LHCN-M2 (cell line): ENCODE results near the gene JMY. TPM values are rescaled to one million over a fixed set of nuclear protein-coding genes. Genes with fewer than 3 reads are reported as not detected.

Experiments
- DNase-seq: peaks from one replicate; pipeline ENCODE4 v3.0.0-alpha.2; 2012; ENCODE audit warnings: low read depth
- total RNA-seq: library from RNA; depleted of rRNA; stranded (reverse); fragments of >200 nt; gene quantifications from 2 replicates; pipeline ENCODE4 v1.2.3, GENCODE V29; 2014; rRNA removed

JMY gene
- total RNA-seq, 1 experiment from 2014 or later, result 4.7 TPM

DNA sequence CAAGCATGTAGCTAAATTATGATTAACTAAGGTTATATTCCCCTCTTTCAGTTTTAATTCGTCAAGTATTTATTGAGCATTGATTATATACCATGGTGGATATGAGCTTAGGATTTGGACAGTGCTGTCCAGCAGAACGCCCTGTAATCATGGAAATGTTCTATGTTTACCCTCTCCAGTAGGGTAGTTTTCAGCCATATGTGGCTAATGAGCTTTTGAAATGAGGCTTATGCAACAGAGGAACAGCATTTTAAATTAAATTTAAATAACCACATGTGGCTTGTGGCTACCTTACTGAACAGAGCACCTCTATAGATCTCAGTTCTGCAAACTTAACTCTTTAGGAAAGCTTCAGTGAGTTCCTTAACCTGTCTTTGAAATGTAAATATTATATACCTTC lies 59.1 kb downstream of the JMY start:
- DNase-seq, result no peak

- no peak for DNase-seq
Measured at GRCh38 chr5:79297661-79298060, 61.7 kb downstream of the JMY start.

DNA sequence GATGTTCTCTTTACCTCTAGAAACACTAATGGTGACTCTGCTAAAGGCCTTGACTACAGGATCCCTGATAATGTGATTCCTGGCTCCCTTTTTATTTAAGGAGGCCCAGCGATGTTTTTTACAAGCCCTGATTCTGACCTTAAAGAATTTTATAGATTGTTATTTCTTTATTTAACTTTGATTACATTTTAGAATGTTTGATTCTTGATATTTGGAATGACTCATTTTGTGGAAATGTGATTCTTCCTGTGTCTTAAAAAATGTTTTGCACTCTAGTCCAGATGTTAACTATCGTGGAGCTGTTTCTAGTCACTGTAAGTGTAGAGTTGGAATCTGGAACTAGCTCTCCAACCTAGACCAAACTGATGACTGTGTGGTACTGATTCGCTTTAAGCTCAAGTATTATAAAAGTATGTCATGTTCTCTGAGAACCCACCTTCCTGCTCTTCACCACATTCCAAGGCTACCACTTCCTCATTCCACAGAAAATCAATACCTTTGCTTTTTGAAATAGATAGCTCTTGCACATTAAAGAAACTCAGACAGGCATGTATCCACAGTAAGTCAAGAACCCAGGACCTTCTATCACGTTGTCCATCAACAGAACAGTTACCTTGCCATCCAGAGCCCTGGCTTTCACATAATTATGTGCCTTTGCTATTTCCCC lies 65.2 kb downstream of the JMY start:
- peak; percentile 7 for DNase-seq

- no peak for DNase-seq
Measured at GRCh38 chr5:79302454-79302853, 66.5 kb downstream of the JMY start.

DNA sequence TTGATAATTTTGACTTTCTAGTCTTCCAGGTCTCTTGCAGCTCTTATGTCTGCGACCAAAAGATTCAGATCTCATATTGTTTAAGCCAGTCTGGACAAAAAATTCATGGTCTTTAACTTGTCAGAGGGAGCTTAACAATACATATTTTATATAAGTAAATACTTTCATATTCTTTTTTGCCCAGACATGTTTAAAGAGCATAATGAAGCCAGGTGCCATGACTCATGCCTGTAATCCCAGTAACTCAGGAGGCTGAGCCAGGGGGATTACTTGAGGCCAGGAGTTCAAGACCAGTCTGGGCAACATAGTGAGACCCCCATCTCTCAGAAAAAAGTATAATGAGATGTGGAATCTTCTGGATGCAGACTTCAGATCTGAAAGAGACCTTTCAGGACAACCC lies 69.8 kb downstream of the JMY start:
- peak; percentile 26 for DNase-seq

DNA sequence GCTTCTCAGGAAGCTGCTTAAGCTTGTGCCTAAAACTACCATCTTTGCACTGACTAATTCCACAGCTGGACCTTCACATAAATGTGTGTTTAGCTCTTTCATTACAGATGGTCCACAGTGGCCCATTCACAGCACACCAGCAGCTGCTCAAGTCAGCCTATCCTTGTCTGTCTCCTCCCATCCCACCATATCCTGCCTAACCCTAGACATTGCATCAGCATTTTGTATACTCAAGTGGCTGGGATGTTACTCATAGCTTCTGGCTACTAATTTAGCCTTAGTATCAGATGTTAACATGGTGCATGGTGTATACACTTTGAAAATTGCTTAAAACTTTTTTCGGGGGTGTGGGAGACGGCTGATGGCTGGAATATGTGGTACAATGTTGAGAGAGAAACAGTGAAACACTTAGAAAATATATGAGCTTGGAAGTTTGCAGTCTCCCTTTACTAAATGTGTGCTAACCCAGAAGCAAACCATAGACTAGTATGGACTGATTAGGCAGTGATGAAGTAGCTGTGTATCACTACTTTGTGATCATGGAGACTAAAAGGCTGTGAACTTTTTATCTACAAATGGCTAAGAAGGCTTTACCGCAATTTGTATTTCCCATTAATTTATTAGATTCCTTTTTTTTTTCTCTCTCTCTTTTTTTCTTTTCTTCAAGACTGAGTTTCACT lies 83.1 kb downstream of the JMY start:
- DNase-seq, result peak; percentile 94

DNA sequence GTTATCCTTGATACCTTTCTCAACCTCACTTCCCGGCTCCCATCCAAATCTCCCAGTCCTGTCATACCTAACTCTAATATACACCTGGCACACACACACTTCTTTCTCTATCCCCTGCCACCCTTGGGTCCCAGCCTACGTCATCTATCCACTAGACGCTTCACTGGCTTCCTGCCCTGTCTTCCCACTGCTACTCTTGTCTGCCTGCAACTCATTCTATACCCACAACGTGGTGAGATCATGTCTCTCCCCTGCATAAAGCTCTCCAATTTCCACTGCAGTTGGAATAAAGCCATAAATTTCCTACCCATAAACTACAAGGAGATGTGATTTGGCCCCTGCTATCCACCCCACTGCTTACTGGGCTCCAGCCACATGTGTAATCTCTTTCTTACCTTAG lies 93.5 kb downstream of the JMY start:
- DNase-seq, result no peak

- no peak for DNase-seq
Measured at GRCh38 chr5:79330071-79330470, 94.1 kb downstream of the JMY start.

DNA sequence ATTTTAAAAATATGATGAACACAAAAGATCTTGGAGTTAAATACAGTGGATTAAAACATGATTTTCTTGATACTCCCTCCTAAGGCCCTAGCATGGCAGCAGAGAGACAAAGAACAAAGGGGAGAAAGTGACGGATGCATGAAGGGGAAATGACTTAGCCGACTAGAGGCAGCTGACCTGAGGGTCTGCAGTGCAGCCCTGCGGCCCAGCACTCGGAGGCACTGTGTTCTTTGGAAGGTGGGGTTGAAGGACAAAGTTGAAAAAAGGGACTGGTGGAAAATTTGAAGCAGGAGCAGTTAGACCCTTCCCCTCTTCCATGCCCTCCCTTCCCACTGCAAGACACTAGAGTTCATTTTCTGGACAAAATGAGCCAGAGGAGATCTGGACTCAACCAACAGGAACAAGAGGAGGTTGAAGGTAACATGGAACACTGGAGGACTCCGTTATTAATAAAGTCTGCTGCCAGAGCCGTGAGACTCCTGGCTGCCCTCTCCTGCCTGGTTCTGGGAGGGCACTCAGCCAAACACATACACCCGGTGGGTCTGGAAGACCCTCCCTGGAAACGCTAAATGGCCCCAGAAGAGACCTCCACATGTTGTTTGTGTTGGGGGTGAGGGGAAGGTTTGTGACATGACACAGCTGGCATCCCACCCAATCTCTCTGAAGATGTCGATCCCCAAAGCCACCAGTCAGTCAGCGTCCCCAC lies 98.1 kb downstream of the JMY start:
- no peak for DNase-seq

GRCh38 chr5:79346420-79346824 lies 110.5 kb downstream of the JMY start:
- DNase-seq, result peak; percentile 72

- DNase-seq, result no peak
Measured at GRCh38 chr5:79349047-79349446, 113.1 kb downstream of the JMY start.

DNA sequence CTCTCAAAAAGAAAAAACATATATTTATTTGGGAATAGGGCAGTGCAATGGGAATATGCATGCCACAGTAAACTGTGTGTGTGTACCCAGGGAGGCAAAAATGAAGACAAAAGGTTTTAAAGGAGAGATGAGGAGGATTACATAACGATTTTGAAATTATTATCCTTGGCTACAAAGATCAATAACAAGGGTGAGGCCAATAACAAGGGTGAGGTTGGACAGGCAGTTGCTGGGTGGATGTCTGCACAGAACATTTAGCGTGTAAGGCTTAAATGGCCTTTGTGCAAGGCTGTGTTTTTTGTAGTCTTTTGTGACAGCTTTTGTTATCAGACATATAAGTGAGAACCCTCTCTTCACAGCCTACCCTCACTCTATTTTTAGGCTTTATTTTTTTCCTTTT lies 114.0 kb downstream of the JMY start:
- no peak for DNase-seq

GRCh38 chr5:79357398-79357797 lies 121.5 kb downstream of the JMY start:
- DNase-seq, result no peak

Other genes starting within 250 kb of the JMY start
- gene DMGDH, start 166.5 kb upstream of the JMY start, total RNA-seq, result 0.13 and 0.17 TPM in 2 replicates
- 0.45 and 0.63 TPM in 2 replicates for gene BHMT2, start 166.4 kb upstream of the JMY start, total RNA-seq
- gene BHMT, start 124.3 kb upstream of the JMY start, total RNA-seq, result not detected in 2 replicates